K562 (cell line): ENCODE results near the gene GPX7. TPM values are rescaled to one million over a fixed set of nuclear protein-coding genes. Genes with fewer than 3 reads are reported as not detected.
A peak's percentile ranks its signal among the peaks of the same experiment; 100 is the strongest.

Experiments
- ARNT ChIP-seq, 2 experiments: fragments of 450-650 bp; IDR thresholded peaks; 2 replicates each; pipeline ENCODE4 v1.6.1; 2016; ENCODE audit warnings: mild to moderate bottlenecking in 1 of 2
- BACH1 ChIP-seq: fragments of 200-800 bp; sonication (Bioruptor generic); IDR thresholded peaks from 2 replicates; pipeline ENCODE4 v1.6.1; 2016; ENCODE audit warnings: missing genetic modification characterization, missing compliant biosample characterization
- E2F4 ChIP-seq: sonication (generic); formaldehyde crosslinking; IDR thresholded peaks from 2 replicates; pipeline ENCODE4 v1.8.0; 2022; ENCODE audit warnings: mild to moderate bottlenecking, low read depth, missing genetic modification reagents
- EZH2 ChIP-seq: IDR thresholded peaks from 2 replicates; pipeline ENCODE4 v1.6.1; 2012; ENCODE audit warnings: low read depth, mild to moderate bottlenecking, inconsistent platforms, low read length, borderline replicate concordance
- FOXO4 ChIP-seq: fragments of 450-650 bp; formaldehyde crosslinking; IDR thresholded peaks from 2 replicates; pipeline ENCODE4 v1.4.0; 2020; ENCODE audit warnings: mild to moderate bottlenecking, moderate library complexity
- HNRNPH1 ChIP-seq: fragments of 200-400 bp; formaldehyde crosslinking; optimal IDR thresholded peaks from 2 replicates; pipeline ENCODE3; 2017; ENCODE audit warnings: low read depth, mild to moderate bottlenecking, low read length, moderate library complexity
- L3MBTL2 ChIP-seq: fragments of 450-650 bp; IDR thresholded peaks from 2 replicates; pipeline ENCODE4 v1.6.1; 2016; ENCODE audit warnings: mild to moderate bottlenecking, moderate library complexity
- MEF2D ChIP-seq: conservative IDR thresholded peaks from 2 replicates; pipeline ENCODE4 v1.6.1; 2016; ENCODE audit warnings: low read depth, missing genetic modification characterization, missing compliant biosample characterization
- MXD1 ChIP-seq: fragments of 250-450 bp; sonication (Bioruptor Pico); IDR thresholded peaks from 2 replicates; pipeline ENCODE4 v1.8.0; 2021; ENCODE audit warnings: borderline replicate concordance, mild to moderate bottlenecking, moderate library complexity; ENCODE audit not compliant: poor library complexity, severe bottlenecking
- POLR2AphosphoS2 ChIP-seq: IDR thresholded peaks from 2 replicates; pipeline ENCODE4 v1.6.1; 2012; ENCODE audit warnings: low read length, improper control_type of control experiment
- SFPQ ChIP-seq: fragments of 200-400 bp; formaldehyde crosslinking; IDR thresholded peaks from 2 replicates; pipeline ENCODE4 v1.6.1; 2017; ENCODE audit warnings: mild to moderate bottlenecking, low read depth, low read length, moderate library complexity
- TAF9B ChIP-seq: fragments of 450-650 bp; IDR thresholded peaks from 2 replicates; pipeline ENCODE4 v1.6.1; 2018; ENCODE audit warnings: mild to moderate bottlenecking; ENCODE audit not compliant: partially characterized antibody
- ZFP30 ChIP-seq: fragments of 250-450 bp; sonication (Bioruptor Pico); IDR thresholded peaks from 2 replicates; pipeline ENCODE4 v1.8.0; 2022; ENCODE audit warnings: moderate library complexity, mild to moderate bottlenecking, inconsistent platforms, borderline replicate concordance
- ZFX ChIP-seq: sonication (generic); formaldehyde crosslinking; IDR thresholded peaks from 2 replicates; pipeline ENCODE4 v1.8.0; 2022; ENCODE audit warnings: mild to moderate bottlenecking, missing genetic modification reagents, moderate library complexity
- polyA plus RNA-seq, 8 experiments: library from polyadenylated mRNA; depleted of rRNA in 4 of 8; stranded (reverse) in 5 of 8; unstranded in 3 of 8; fragments of >200 nt; fragmentation: Nextera tagmentation in 2 of 8; fragmentation: Illumina TruSeq in 1 of 8; extraction: Ambion mirVana in 2 of 8; extraction: Trizol in 1 of 8; gene quantifications; 2 replicates each; pipeline versions ENCODE4 v1.2.1 to v1.2.3, GENCODE V29; 2011 to 2014; ENCODE audit warnings: inconsistent platforms in 1 of 8, missing spikeins in 1 of 8
- total RNA-seq, 7 experiments: library from RNA; depleted of rRNA in 6 of 7; stranded (reverse); fragments of >200 nt in 6 of 7; fragmentation: Illumina TruSeq in 2 of 7; extraction: Trizol in 2 of 7; gene quantifications; 2 replicates each; pipeline versions ENCODE4 v1.2.1 to v1.2.3, GENCODE V29; 2011 to 2021; ENCODE audit warnings: low replicate concordance in 1 of 7

GPX7 gene
- total and polyA plus RNA-seq, 9 of the 15 experiments (the other 6 are each of a cell fraction or from before 2014, with no cell fraction given), result 0.08 TPM; not detected in 8

GRCh38 chr1:52613636-52614373 is 11.6 kb downstream of the GPX7 start (continued):
- TF ChIP-seq ZFX (CRISPR knock-in tag), result no peak; the same call in 1 of the 2 replicates
- no peak for TF ChIP-seq HNRNPH1
- peak; percentile 33; the same call in 1 of the 2 replicates for TF ChIP-seq L3MBTL2
- no peak for TF ChIP-seq E2F4 (CRISPR knock-in tag)
- peak; percentile 70 to 83; a peak in 2 of 4 replicates for TF ChIP-seq ARNT (IDR thresholded peaks at IDR 0.05)
- no peak for TF ChIP-seq ZFP30
- TF ChIP-seq SFPQ, result no peak
- no peak for TF ChIP-seq EZH2
- TF ChIP-seq FOXO4 (CRISPR knock-in tag), result no peak
- no peak for TF ChIP-seq TAF9B
- TF ChIP-seq MXD1 (CRISPR knock-in tag), result no peak
- TF ChIP-seq BACH1, result no peak
- TF ChIP-seq MEF2D (tag), result no peak
- TF ChIP-seq POLR2AphosphoS2, result no peak
